Esophagus muscularis mucosa (tissue), 4 donors: Measurements from ENCODE around the gene UBR2.

ENCODE experiments used
- CTCF ChIP-seq, 3 experiments: fragments of 200-600 bp in 2 of 3; fragments of 450-650 bp in 1 of 3; sonication (generic) in 2 of 3; IDR thresholded peaks; one replicate each; pipeline ENCODE4 v1.5.1; 2017 to 2019; ENCODE audit warnings: antibody characterized with exemption in 3 of 3, mild to moderate bottlenecking in 2 of 3, moderate library complexity in 1 of 3
- EP300 ChIP-seq: sonication (generic); formaldehyde crosslinking; IDR thresholded peaks from one replicate; pipeline ENCODE4 v1.6.1; 2017; ENCODE audit warnings: antibody characterized with exemption
- POLR2A ChIP-seq: fragments of 450-650 bp; IDR thresholded peaks from one replicate; pipeline ENCODE4 v1.6.1; 2017; ENCODE audit warnings: antibody characterized with exemption, moderate library complexity, mild to moderate bottlenecking, low read depth
- POLR2AphosphoS5 ChIP-seq, 2 donors: sonication (generic); formaldehyde crosslinking; IDR thresholded peaks; one replicate each; pipeline ENCODE4 v1.6.1; 2017; ENCODE audit warnings: antibody characterized with exemption in 2 of 2

GRCh38 chr6:42690151-42690702 lies 126.4 kb downstream of the UBR2 start:
- TF ChIP-seq EP300 (no peak), CTCF (IDR thresholded peaks at IDR 0.05) (no peak), POLR2A (no peak), POLR2AphosphoS5 (IDR thresholded peaks at IDR 0.05) (no peak)
